GM10847 (cell line): Measurements from ENCODE around the gene SIPA1L3.

Source experiments
- POLR2A ChIP-seq: IDR thresholded peaks from 2 replicates; pipeline ENCODE4 v1.6.1; 2011; ENCODE audit not compliant: insufficient read length; ENCODE audit errors: extremely low read depth

SIPA1L3 gene

DNA sequence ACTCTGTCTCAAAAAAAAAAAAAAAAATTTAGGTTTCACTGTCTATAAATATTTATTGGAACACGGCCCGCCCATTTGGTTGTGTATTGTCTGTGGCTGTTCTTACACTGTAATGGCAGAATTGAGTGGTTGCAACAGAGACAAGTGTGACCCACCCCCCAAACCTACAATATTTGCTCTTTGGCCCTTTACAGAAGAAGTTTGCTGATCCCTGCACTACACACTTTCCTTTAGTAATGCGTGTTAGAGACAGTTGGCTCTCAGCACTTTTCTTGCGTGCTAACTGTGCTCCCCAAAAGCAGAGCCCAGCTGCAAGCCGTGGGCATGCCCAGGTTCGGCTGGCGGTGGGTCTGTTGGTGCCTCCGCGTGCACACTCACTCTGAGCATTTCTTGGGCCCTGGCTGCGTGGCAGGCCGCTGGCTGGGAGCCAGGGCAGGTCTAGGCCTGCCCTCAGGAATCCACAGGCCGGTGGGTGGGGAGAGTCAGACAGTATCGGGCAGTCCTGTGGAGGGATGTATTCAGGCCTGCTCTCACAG, 72.6 kb downstream of the SIPA1L3 start:
- TF ChIP-seq POLR2A = no peak

DNA sequence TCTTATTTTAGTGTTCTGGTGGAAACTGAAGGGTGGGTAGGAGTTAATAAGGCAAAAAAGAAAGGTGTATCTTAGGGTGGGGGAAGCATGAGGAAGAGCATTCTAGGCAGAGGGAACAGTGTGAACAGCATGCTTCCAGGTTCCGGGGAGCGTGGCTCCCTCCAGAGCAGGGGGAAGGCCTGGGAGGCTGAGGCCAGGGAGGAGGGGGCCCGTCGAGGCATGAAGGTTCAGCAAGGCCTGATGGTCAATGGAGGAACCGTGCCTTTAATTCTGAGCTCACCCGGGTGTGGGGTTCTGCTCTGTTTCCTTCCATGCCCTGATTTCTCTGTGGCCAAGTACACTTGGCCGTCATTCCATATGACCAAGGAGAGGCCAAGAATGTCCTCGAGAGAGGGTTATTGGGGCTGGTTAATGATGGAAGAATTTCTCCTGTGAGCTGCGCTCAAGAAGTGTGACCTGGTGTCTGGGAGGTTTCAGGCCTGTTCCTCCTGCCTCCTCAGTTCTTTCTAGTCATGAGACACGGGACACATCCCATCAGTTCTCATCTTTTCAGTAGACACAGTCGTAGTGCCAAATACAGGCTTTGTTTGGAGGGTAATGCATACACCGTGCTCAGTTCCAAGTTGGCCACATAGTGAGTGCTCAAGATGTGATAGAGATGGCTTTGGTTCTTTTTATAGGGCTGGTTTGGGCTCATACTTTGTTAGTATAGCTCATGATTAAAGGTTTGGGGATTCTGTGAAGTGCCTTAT, 73.6 kb downstream of the SIPA1L3 start:
- no peak for TF ChIP-seq POLR2A

DNA sequence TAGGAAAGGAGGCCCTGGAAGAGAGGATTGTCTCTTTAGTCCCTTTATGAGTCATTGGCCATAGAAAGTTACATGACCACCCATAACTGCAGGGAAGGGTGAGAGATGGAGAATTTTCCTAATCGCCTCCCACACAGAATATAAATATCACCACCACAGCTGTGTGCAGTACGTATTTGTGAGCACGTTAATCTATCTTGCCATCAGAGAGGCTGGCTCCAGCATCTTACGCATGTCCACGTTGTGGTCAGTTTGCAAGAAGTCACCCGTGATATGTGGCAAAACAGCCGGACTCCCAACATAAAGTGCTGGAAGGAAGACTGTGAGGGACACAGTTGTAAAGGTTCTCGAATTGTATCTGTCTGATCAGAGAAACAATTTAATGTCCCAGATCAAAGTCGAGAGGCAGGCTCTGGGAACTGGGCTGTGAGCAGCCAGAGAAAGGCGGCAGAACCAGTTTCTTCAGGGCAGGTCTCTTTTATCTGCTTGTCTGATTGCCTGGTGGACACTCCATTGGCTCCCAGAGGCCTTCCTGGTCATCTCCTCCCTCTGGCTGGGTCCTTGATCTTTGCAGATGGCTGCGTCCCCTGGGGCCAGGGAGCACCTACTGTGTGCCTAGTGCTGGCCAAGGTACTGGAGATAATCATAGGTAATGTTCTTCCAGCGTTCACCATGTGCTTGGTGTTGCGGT, 74.9 kb downstream of the SIPA1L3 start:
- no peak for TF ChIP-seq POLR2A

DNA sequence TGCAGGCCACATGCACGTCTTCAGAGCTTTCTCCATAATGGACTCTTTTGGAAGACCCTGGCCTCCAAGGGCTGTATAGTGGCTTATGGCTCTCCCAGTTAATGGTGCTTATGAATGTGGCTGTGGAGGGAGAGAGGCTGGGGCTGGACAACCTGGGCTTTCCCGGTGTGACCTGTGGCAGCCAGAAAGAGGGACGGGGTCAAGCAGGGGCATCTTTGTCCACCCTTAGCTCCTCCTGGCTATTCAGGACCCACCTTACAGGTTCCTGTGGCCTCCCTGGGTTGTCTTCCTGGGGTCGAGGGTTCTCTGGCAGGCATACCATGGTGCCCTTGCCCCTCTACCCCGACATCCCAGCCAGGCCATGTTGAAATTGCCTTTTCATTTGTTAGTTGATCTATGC, 75.6 kb downstream of the SIPA1L3 start:
- no peak for TF ChIP-seq POLR2A

DNA sequence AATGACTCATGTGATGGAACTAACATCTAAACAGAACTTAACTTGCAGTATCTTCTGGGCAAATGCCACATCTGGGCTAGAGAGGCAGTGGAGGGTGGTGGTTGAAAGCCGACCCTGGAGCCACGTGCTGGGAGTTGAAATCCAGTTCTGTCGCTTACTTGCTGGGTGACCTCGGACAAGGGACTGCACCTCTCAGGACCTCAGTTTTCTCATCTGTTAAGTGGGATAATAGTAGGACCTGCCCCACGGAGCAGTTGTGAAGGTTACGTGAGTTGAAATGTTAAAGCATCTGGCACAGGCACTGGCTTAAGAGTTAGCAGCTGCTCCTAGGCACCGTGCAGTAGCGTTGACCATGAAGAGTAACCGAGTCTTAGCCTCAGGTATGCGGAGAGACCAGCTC, 76.1 kb downstream of the SIPA1L3 start:
- no peak for TF ChIP-seq POLR2A

DNA sequence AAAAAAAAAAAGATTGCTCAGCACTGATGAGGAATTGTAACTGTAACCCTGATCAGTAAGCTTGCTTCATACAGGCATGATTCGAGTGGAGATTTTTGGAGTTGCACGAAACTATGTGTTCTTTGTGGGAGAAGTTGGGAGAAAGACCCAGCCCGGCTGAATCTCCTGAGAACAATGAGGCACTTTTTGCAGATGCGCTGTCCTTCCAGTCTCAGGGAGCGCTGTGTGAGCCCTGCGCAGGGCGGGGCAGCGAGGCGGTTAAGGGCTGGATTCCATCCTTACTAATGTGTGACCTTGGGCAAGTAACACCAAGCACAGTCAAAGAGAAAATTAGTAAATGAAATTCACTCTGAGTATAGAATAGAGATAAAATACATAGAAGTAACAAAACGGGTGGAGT, 76.9 kb downstream of the SIPA1L3 start:
- no peak for TF ChIP-seq POLR2A

DNA sequence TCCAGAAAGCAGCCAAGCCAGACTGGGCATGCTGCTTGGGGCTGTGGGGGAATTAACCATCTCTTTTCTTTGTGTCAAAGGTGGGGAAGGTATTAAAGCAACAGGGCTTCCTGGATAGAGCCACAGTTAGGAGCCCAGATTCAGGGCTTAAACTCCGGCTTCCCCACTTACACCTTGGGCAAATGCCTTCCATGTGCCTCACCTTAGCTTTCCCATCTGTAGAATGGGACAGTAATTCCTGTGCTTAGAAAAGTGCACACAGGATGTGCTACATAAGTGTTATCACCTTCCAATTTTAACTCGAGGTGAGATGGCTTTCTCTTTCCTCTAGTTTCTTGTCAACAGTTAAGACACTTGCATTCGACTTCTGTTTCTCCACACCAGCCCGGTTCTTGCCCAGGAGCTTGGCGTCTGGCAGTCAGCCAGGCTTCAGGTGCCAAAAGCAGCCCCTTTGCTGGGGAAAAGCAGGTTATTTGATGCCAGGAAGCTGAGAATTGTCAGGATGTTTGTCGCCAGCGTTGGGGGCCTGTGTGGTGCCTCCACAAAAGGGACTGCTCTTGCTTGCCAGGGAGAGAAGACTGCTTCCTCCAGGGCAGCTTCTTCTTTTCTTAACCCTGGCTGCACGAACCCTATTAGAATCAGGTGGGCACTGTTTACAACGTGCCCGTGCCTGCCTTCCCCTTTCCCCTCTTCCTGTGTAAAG, 79.2 kb downstream of the SIPA1L3 start:
- TF ChIP-seq POLR2A = no peak

DNA sequence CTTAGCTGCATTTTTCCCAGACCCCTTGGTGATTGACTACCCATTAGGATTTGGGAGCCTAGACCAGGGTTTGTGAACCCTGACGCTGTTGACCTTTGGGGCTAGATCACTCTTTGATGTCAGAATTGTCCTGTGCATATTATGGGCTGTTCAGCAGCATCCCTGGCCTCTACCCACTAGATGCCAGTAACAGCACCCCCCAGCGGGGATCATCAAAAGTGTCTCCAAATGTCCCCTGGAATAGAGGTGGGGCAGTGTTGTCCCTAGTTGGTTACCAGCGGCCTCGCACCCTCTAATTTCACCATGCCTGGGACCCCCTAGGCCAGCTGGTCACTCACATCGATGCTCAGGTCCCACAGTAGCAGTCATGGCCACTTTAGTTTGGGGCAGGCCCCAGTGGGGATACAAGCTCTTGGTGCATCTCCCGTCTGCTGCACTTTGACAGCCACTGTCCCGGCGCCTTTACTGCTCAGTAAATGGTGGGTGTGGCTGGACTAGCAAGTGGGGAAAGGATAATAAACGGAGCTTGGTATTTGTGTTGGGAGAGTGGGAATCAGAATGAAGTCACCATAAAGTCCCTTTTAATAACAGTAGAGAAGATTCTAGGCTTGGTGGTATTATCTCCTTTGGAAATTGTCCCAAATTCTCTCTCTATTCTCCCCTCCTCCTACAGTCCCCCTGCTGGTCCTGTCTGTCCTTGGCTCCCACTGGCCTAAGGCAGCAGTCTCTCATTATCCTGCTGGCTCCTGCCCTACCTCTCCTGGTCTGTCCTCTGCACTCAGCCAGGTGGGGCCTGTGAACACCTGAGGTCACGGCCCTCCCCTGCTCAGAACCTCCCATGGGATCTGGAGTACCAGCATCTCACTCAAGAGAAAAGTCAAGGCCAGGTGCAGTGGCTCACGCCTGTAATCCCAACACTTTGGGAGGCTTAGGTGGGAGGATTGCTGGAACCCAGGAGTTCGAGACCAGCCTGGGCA, 80.6 kb downstream of the SIPA1L3 start:
- TF ChIP-seq POLR2A = no peak

DNA sequence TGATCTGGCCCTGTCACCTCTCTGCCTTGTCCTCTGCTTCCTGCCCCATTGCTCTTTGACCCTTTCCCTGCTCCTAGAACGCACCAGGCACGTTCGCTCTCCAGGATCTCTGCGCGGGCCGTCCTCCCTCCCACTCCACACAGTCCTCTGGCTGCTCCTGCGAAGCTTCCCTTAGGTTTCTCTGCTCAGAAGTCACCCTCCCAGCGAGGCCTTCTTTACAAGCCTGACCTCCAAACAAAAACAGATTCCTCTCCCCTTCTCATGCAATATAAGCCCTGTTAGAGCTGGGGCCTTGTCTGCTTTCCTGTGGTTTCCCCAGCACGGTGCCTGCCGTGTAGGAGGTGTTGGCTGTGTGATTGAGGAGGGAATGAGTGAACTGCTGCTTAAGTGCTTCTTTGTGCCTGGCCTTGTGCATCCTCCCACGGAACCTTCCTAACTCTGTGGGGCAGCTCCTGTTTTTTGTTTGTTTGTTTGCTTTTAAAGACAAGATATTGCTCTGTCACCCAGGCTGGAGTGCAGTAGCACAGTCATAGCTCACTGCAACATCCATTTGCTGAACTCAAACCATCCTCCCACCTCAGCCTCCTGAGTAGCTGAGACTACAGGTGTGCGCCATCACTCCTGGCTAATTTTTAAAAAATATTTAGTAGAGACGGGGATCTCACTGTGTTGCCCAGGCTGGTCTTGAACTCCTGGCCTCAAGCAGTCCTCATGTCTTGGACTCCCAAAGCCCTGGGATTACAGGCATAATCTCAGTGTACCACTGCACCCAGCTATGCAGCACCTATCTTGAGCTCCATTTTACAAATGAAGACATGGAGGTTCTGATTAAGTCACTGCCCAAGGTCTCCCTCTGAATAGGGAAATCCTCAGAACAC, 82.0 kb downstream of the SIPA1L3 start:
- TF ChIP-seq POLR2A = no peak

DNA sequence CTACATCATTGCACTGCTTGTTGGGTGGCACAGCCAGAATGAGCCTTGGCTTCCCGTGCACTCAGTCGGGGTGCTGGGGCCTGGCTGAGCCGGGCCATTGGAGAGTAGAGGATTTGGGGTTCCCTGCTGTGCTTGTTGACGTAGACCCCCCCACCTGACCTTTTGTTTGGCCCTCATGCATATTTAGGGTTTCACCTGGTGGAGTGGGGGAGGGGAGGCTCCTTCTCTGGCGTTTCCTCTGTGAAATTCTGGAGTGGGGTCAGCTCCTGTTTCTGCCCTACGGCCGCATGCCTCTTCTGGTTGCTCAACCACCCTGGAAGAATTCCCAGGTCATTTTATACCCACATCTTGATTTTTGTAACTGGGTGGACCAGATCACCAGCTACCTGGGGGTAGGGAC, 82.8 kb downstream of the SIPA1L3 start:
- TF ChIP-seq POLR2A = no peak

DNA sequence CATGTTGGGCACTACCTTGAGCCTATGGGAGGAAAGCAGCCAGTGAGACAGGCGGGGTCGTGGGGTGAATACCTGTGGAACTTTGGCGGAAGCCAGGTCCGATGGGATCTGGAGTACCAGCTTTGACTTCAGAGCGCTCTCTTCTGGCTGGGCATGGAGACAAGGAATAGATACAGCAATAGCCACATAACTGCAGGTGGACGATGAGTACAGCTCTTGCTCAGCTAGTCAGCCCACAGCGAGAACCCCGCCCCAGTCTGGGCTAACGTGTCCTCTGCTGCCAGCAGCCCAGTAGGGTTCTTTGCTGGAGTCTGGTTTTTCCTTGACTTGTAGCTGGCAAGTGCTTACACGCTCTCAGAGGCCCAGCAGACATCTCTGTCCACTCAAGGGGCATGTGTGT, 83.4 kb downstream of the SIPA1L3 start:
- TF ChIP-seq POLR2A = no peak

DNA sequence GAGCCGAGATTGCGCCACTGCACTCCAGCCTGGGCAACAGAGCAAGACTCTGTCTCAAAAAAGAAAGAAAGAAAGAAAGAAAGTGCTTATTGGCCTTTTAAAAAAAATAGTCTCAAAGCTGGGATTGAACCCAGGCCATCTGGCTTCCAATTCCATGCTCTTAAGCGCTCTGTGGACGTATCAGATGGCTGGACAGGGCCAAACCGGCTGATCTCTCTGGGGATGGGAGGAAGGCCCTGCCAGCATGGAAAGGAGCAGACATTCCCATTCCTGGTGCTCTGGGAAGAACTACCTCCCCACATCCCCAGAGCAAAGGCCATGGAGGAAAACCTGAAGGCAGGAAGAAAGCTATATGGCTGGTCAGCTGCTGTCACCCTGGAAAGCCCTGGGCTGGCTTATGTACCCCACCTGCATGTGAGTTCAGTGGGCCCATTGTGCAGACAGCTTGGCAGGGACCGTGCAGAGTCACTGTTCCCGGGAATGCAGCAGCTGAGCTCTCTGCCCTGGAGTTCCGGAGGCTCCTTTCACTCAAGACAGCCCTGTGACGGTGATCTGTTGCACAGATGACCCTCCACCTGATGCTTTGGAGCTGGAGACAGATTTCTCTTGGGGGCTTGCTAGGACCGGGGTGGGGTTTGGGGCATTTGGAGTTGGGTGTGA, 84.3 kb downstream of the SIPA1L3 start:
- no peak for TF ChIP-seq POLR2A

DNA sequence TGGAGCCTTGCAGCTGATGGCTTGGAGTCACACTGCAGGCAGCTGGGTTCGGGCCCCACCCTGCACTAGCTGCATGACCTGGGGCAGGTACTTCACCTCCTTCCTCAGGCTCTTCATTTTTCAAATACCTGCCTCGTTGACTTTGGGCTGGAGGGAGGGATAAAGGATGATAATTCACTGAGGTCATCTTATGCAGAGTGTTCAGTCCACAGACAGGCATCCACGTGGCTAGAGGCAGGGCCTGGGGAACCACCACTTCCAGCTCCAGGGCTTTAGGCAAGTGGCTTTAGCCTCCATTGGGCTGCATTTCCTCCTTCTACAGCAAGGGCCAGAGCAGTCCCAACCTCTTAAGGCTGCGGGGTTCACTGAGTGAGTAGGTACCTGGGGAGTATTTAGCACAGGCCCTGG, 84.8 kb downstream of the SIPA1L3 start:
- no peak for TF ChIP-seq POLR2A
